HEK293 (cell line): Measurements from ENCODE around the gene SLC8A2.

ENCODE experiments used
- CTCF ChIA-PET: fragments of 350-600 bp; formaldehyde crosslinking; extraction: SDS; loops from one replicate; lab custom pipeline; 2021; ENCODE audit warnings: antibody characterized with exemption; lab: Yijun Ruan, JAX
- POLR2A ChIA-PET: fragments of 300-600 bp; formaldehyde crosslinking; extraction: SDS; loops from one replicate; lab custom pipeline; 2020; ENCODE audit warnings: antibody characterized with exemption, inconsistent platforms; lab: Yijun Ruan, JAX
- H3K27ac ChIP-seq: fragments of 200-500 bp; sonication (Bioruptor generic); 2 replicates; pipeline ENCODE4 v1.5.1; 2014; ENCODE audit warnings: low read depth, low read length, control low read depth, inconsistent platforms; ENCODE audit errors: extremely low read depth
- H3K36me3 ChIP-seq, 2 experiments: fragments of 200-500 bp in 1 of 2; sonication (Bioruptor generic) in 1 of 2; 1 replicate in 1 of 2; 2 replicates in 1 of 2; pipeline ENCODE4 v1.5.1; 2014 to 2017; ENCODE audit warnings: inconsistent platforms in 2 of 2, low read length in 2 of 2; ENCODE audit not compliant: control insufficient read depth in 2 of 2, insufficient read depth in 1 of 2
- H3K4me1 ChIP-seq: fragments of 200-500 bp; sonication (Bioruptor generic); 2 replicates; pipeline ENCODE4 v1.5.1; 2014; ENCODE audit warnings: mild to moderate bottlenecking, low read length, inconsistent platforms; ENCODE audit not compliant: control insufficient read depth, insufficient read depth
- H3K4me3 ChIP-seq: 2 replicates; pipeline ENCODE4 v1.5.1; 2011; ENCODE audit warnings: low read depth, mild to moderate bottlenecking, control low read depth, low read length, moderate library complexity
- H3K9me3 ChIP-seq: fragments of 200-500 bp; sonication (Bioruptor generic); 2 replicates; pipeline ENCODE4 v1.5.1; 2014; ENCODE audit warnings: low read depth, low read length, inconsistent platforms; ENCODE audit not compliant: control insufficient read depth, insufficient read depth
- BCL6B ChIP-seq: fragments of 450-650 bp; formaldehyde crosslinking; IDR thresholded peaks from 2 replicates; pipeline ENCODE4 v1.5.1; 2017; ENCODE audit warnings: missing biosample characterization, missing genetic modification characterization
- EGR2 ChIP-seq: fragments of 450-650 bp; formaldehyde crosslinking; IDR thresholded peaks from 2 replicates; pipeline ENCODE4 v1.5.1; 2016; ENCODE audit warnings: low read depth, missing biosample characterization, missing genetic modification characterization
- GLI4 ChIP-seq: fragments of 450-650 bp; formaldehyde crosslinking; IDR thresholded peaks from 2 replicates; pipeline ENCODE4 v1.5.1; 2016; ENCODE audit warnings: missing biosample characterization, missing genetic modification characterization
- GLIS2 ChIP-seq: fragments of 450-650 bp; formaldehyde crosslinking; IDR thresholded peaks from 2 replicates; pipeline ENCODE4 v1.5.1; 2016; ENCODE audit warnings: missing biosample characterization, missing genetic modification characterization
- HOXC10 ChIP-seq: sonication (generic); formaldehyde crosslinking; IDR thresholded peaks from 2 replicates; pipeline ENCODE4 v1.8.1; 2023; ENCODE audit warnings: mild to moderate bottlenecking, missing genetic modification reagents
- IKZF3 ChIP-seq: fragments of 450-650 bp; IDR thresholded peaks from 2 replicates; pipeline ENCODE4 v1.5.0; 2018; ENCODE audit warnings: missing biosample characterization, mild to moderate bottlenecking, missing genetic modification characterization, moderate library complexity
- KLF1 ChIP-seq: fragments of 450-650 bp; formaldehyde crosslinking; IDR thresholded peaks from 2 replicates; pipeline ENCODE4 v1.5.1; 2016; ENCODE audit warnings: missing biosample characterization, missing genetic modification characterization
- KLF17 ChIP-seq: fragments of 450-650 bp; formaldehyde crosslinking; IDR thresholded peaks from 2 replicates; pipeline ENCODE4 v1.5.1; 2016; ENCODE audit warnings: missing biosample characterization, missing genetic modification characterization
- PRDM4 ChIP-seq: fragments of 450-650 bp; formaldehyde crosslinking; IDR thresholded peaks from 2 replicates; pipeline ENCODE4 v1.5.1; 2017; ENCODE audit warnings: missing biosample characterization, missing genetic modification characterization
- RBAK ChIP-seq: fragments of 450-650 bp; formaldehyde crosslinking; IDR thresholded peaks from 2 replicates; pipeline ENCODE4 v1.5.1; 2016; ENCODE audit warnings: missing biosample characterization, missing genetic modification characterization
- ZBTB17 ChIP-seq: fragments of 450-650 bp; formaldehyde crosslinking; IDR thresholded peaks from 2 replicates; pipeline ENCODE4 v1.5.1; 2016; ENCODE audit warnings: missing biosample characterization, missing genetic modification characterization
- ZFHX2 ChIP-seq: fragments of 450-650 bp; formaldehyde crosslinking; conservative IDR thresholded peaks from 2 replicates; pipeline ENCODE4 v1.5.1; 2016; ENCODE audit warnings: missing biosample characterization, missing genetic modification characterization
- ZIC2 ChIP-seq: fragments of 450-650 bp; formaldehyde crosslinking; IDR thresholded peaks from 2 replicates; pipeline ENCODE4 v1.5.1; 2016; ENCODE audit warnings: missing biosample characterization, missing genetic modification characterization
- ZNF112 ChIP-seq: fragments of 450-650 bp; formaldehyde crosslinking; IDR thresholded peaks from 2 replicates; pipeline ENCODE4 v1.5.0; 2017; ENCODE audit warnings: missing biosample characterization, missing genetic modification characterization
- ZNF114 ChIP-seq: fragments of 450-650 bp; formaldehyde crosslinking; IDR thresholded peaks from 2 replicates; pipeline ENCODE4 v1.5.0; 2017; ENCODE audit warnings: missing biosample characterization, missing genetic modification characterization
- ZNF132 ChIP-seq: fragments of 450-650 bp; formaldehyde crosslinking; IDR thresholded peaks from 2 replicates; pipeline ENCODE4 v1.5.1; 2017; ENCODE audit warnings: missing biosample characterization, missing genetic modification characterization, borderline replicate concordance
- ZNF18 ChIP-seq: fragments of 450-650 bp; formaldehyde crosslinking; IDR thresholded peaks from 2 replicates; pipeline ENCODE4 v1.5.1; 2016; ENCODE audit warnings: missing biosample characterization, missing genetic modification characterization
- ZNF23 ChIP-seq: fragments of 450-650 bp; formaldehyde crosslinking; IDR thresholded peaks from 2 replicates; pipeline ENCODE4 v1.5.1; 2016; ENCODE audit warnings: missing biosample characterization, missing genetic modification characterization, borderline replicate concordance
- ZNF366 ChIP-seq: fragments of 450-650 bp; formaldehyde crosslinking; conservative IDR thresholded peaks from 2 replicates; pipeline ENCODE4 v1.5.1; 2016; ENCODE audit warnings: missing biosample characterization, missing genetic modification characterization
- ZNF488 ChIP-seq: fragments of 450-650 bp; formaldehyde crosslinking; IDR thresholded peaks from 2 replicates; pipeline ENCODE4 v1.5.1; 2016; ENCODE audit warnings: missing biosample characterization, missing genetic modification characterization
- ZNF513 ChIP-seq: fragments of 450-650 bp; IDR thresholded peaks from 2 replicates; pipeline ENCODE4 v1.5.1; 2018; ENCODE audit warnings: missing biosample characterization, missing genetic modification characterization
- ZNF548 ChIP-seq: fragments of 450-650 bp; formaldehyde crosslinking; IDR thresholded peaks from 2 replicates; pipeline ENCODE4 v1.5.1; 2016; ENCODE audit warnings: missing biosample characterization, missing genetic modification characterization
- ZNF623 ChIP-seq: fragments of 450-650 bp; formaldehyde crosslinking; IDR thresholded peaks from 2 replicates; pipeline ENCODE4 v1.5.1; 2016; ENCODE audit warnings: missing biosample characterization, missing genetic modification characterization
- ZNF785 ChIP-seq: fragments of 450-650 bp; formaldehyde crosslinking; IDR thresholded peaks from 2 replicates; pipeline ENCODE4 v1.5.1; 2016; ENCODE audit warnings: missing biosample characterization, missing genetic modification characterization
- ZNF791 ChIP-seq: fragments of 450-650 bp; formaldehyde crosslinking; IDR thresholded peaks from 2 replicates; pipeline ENCODE4 v1.5.1; 2016; ENCODE audit warnings: missing biosample characterization, missing genetic modification characterization
- ZSCAN18 ChIP-seq: fragments of 450-650 bp; formaldehyde crosslinking; IDR thresholded peaks from 2 replicates; pipeline ENCODE4 v1.5.1; 2016; ENCODE audit warnings: missing biosample characterization, missing genetic modification characterization

SLC8A2 gene

GRCh38 chr19:47422417-47423163 lies 49.1 kb downstream of the SLC8A2 start (continued):
- TF ChIP-seq PRDM4 (no peak), ZNF112 (tag by site-specific recombination) (no peak), ZNF366 (tag by site-specific recombination) (peak; percentile 92), ZNF548 (tag by site-specific recombination) (no peak), HOXC10 (CRISPR knock-in tag) (no peak), ZNF791 (tag by site-specific recombination) (peak; percentile 26; the same call in 1 of the 2 replicates), ZNF114 (tag by site-specific recombination) (0 out of 2 replicates have a peak, but pooled peaks have one; percentile 64), GLI4 (tag by site-specific recombination) (0 out of 2 replicates have a peak, but pooled peaks have one; percentile 15), ZNF623 (no peak; the same call in 1 of the 2 replicates), ZSCAN18 (tag by site-specific recombination) (0 out of 2 replicates have a peak, but pooled peaks have one; percentile 11), ZNF488 (tag by site-specific recombination) (peak; percentile 26; the same call in 1 of the 2 replicates), BCL6B (tag by site-specific recombination) (peak; percentile 52; the same call in 1 of the 2 replicates), ZNF132 (no peak), ZNF23 (tag by site-specific recombination) (no peak; the same call in 1 of the 2 replicates)

GRCh38 chr19:47421844-47422395 lies 49.8 kb downstream of the SLC8A2 start:
- peak overlapping the region; percentile 16; the same call in 1 of the 2 replicates for H3K27ac ChIP-seq
- H3K9me3 ChIP-seq, result no peaks in the 10 kb centered on the region
- POLR2A ChIA-PET, result no interaction called here
- H3K4me3 ChIP-seq, result peak overlapping the region; percentile 5; the same call in 1 of the 2 replicates
- H3K4me1 ChIP-seq, result peaks cover 9% of the 10 kb centered on the region
- CTCF ChIA-PET, result no interaction called here
- H3K36me3 ChIP-seq, result no peaks in the 10 kb centered on the region
- TF ChIP-seq ZNF513 (tag by site-specific recombination) (no peak; the same call in none of the 2 replicates), GLIS2 (tag by site-specific recombination) (peak; percentile 68), KLF17 (peak; percentile 87), ZNF18 (tag by site-specific recombination) (no peak), ZFHX2 (tag by site-specific recombination) (peak; percentile 96), KLF1 (peak; percentile 86), IKZF3 (tag by site-specific recombination) (peak; percentile 70), RBAK (0 out of 2 replicates have a peak, but pooled peaks have one; percentile 27), ZBTB17 (tag by site-specific recombination) (peak; percentile 9; the same call in 1 of the 2 replicates), ZNF785 (tag by site-specific recombination) (0 out of 2 replicates have a peak, but pooled peaks have one; percentile 25), EGR2 (tag by site-specific recombination) (peak; percentile 97), ZIC2 (tag by site-specific recombination) (peak; percentile 76)
